GM18508 (cell line): Measurements from ENCODE around the gene SNX19.

Experiments used
- ATAC-seq: cut with Tn5 transposase; IDR thresholded peaks from one replicate; pipeline ENCODE4 v1.9.1; 2021; ENCODE audit warnings: moderate number of reproducible peaks; ENCODE audit not compliant: insufficient read depth, unreplicated experiment

The SNX19 gene

DNA sequence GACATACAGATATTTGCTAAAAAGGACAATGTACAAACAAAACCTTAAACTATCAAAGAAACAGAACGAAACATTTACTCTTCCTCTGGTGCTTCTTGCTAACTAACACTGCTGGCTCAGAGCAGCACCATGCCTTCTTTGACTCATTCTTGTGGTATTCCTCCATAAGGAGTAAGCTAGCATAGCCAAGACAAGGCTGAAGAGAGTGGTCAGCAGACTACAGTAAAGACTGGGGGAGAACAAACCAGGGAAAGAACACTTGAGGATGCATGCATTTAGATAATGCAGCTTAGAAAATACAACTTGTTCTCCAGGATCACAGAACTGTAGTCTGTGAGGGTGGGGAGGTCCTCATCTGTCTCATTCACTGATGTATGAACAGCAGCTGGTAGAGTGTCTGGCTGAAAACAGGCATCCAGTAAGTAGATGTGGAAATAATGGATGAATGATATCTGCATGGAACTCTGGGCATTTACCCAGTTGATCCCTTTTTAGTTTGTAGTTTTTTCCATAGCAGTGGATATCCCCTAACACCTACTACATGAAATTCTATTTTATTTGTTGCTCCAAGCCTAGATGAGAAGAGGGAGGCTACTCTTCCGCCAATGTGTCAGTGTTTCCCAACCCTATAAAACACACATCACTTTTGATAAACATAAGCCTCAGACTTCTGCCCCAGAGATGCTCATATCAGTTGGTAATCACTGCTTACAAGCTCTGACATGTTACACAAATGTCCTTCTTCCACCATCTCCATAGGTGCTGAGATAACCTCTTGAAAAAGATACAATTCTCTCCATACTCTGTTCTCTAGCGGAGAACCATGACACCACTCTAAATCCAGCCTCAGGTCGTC, 7.3 kb downstream of the SNX19 start:
- ATAC-seq, result no peak

DNA sequence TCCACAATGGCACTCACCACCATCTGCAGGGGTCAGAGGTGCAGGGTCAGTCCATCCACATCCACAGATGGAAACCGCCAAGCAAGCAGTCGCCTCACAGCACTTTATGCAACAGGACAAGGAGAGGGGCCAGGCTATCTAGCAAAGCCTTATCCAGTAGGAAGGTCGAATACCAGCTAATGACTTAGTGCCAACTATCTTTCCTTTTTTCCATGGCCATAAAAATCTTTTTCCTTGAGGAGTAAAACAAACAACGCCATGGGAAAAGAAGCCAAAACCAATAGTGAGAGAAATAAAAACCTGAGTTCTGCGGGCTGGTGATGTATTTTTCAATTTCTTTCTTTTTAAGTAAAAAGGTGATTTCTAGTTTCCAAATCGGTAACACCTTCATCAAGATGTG, 8.2 kb downstream of the SNX19 start:
- no peak for ATAC-seq

DNA sequence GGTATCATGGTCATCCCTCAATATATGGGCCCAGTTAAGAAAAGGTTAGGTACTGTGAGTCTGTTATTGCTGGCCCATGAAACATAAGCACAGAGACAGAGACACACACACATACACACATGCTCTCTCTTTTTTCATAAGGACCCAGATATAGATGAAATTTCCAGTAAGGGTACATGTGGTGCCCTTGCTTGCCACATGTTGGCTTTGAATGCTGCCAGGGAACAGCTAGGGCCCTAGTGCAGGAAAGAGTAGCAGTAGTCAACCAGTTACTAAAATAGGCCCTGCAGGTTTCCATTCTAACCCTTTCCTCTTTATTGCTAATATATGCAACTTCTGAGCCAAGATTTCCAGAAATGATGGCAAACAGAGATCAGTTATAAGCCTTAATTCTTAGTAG, 9.1 kb downstream of the SNX19 start:
- no peak for ATAC-seq

DNA sequence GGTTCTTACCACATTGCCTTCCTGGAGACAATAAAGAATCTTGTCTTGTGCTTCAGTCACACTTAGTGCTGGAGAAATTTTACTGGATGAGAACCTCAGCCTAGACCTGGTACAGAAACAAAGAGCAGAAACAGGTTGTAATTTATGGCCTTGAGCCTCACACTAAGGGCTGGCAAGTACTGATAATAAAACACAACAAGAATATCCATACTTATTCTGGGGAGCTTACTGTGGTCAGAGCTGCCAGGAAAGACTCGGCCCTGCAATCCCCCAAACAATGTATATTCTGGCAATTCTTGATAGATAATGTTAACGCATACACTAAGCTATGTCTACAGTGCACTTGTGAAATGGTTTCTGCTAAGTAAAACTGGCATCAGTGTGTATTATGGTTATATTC, 9.7 kb downstream of the SNX19 start:
- ATAC-seq, result no peak

DNA sequence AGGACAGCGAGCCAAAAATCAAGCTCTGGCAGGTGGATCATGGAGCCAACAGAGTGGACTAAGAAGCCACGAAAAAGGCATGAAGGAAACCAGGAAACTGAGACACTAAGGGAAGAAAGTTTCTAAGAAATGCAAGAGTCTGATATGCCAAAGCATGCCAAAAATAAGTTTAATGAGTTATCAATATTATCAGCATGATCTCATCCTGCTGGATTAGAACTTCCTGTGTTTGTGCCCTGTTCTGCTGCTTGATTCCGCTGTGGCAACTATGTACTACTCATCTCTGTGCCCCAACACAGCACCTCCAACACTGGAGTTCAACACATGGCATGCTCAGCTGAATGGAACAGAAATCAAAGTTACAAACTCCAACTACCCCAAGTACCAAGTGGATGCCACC, 10.8 kb downstream of the SNX19 start:
- ATAC-seq, result no peak

DNA sequence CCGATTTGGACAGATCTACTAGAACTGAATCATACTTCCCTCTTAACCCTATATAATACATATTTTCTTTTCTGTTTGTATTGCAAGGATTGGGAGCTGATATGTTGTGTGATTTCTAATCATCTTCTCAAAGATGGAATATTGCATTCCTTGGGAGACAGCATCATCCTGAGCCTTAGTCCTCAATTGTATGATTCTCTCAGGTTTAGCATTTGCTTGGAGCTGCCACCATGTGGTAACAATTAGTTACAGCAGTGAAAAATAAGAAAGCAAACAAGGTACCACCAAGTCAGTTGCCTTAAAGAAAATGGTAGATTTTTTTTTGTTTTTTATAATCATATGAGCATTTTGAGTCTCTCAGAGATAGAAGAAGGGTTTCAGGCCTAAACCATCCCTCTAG, 11.9 kb downstream of the SNX19 start:
- ATAC-seq, result no peak

DNA sequence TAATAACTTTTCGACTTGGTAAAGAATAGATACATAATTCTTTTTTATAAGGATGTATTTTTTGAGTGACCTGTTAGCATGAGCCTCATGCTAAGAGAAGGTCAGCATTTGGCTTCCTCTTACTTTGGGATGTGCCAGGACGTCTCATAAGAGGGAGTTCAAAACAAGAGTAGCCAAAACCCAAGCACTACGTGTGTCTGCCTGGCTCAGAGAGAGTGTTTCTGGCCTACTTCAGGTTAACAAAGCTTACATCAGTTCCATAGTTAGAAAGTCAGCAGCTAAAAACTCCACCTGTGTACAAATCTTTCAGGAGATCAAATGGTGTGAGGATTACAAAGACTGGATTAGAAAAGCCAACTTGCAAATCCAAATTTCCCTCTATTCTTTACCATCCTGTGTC, 13.9 kb downstream of the SNX19 start:
- ATAC-seq, result no peak

DNA sequence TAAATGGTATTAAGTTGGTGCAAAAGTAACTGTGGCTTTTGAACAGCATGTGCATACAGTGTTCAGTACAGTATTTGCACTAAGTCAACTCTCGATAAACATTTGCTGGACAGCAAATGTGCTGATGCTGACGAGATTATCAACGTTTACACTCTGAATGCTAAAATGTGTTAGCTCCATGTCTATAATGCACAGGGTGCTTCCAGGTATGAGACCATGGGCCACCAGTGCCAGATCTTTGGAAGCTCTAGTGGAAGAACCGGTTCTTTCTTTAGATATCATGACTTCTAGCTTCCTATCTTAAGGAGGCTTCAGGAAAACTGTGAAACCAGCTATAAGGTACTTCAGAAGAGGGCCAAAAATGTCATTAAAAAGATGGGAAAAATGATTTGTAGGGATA, 17.2 kb downstream of the SNX19 start:
- ATAC-seq, result no peak

DNA sequence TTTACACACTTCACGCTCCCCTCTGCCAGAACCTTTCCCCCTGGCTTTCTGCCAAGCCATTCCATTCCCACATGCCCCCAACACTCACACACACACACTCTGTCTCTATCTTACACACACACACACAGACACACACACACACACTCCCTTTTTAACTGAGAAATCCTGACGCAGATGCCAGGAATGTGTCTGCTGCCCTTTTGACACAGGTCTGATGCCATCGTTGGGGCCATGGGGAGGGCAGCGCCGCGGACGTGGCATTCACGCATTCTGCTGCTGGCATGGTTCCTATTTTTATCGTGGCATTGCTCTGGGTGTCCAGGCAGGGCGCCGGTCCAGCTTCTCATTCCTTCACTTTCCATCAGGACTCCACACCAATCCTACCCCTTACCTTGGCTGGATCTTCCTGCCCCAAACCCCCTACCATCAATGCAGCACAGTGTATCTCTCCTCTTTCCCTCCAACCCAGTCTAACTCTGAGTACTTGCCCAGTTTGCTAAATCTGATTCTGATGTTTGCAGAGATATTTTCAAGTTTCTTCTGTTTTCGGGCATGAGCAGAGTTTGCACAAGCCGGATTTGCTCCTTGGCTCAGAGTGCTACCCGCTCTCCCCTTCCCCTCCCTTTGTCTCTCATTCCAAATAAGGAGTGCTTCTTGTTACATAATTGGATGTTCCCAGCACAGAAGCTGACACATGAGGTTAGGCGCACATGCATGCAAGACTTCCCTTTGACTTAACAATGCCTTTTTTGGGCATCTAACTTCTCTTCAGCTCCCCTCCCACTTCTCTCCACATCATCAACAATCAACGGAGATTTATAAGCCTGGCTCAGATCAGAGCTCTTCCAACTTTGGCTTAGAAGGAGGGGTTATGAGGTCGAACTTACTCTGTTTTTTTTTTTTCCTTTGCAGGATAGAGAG, 18.8 kb downstream of the SNX19 start:
- ATAC-seq, result no peak

DNA sequence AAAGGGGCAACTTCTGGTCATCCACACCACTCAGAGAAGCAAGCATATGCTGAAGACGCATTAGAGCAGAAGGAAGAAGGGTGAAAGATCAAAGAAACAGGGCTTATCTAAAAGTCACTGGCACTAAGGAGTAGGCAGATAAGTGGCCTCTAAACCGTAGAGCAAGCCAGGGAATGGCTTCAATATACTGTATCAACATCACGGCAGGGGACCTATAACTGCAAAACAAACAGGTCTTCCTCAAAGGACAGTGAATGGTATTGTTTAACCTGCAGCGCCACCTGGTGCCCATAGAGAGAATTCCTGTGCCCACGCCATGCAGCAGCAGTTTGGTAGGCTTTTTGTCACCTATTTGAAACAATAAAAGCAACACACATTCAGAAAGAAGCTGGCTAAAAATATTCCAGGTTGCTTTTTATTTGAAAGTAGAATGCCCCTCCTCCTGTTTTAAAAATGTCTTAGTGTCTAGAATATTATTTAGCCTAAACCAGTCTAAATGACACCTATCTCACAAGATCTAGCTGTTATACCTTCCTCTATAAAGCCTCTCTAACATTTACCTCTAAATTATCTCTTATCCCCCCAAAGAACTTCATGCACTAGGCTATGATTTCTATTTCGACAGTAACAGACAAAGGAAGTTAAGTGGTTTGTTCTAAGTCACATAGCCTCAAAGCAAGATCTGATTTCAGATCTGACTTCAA, 21.8 kb downstream of the SNX19 start:
- ATAC-seq, result peak; percentile 91

DNA sequence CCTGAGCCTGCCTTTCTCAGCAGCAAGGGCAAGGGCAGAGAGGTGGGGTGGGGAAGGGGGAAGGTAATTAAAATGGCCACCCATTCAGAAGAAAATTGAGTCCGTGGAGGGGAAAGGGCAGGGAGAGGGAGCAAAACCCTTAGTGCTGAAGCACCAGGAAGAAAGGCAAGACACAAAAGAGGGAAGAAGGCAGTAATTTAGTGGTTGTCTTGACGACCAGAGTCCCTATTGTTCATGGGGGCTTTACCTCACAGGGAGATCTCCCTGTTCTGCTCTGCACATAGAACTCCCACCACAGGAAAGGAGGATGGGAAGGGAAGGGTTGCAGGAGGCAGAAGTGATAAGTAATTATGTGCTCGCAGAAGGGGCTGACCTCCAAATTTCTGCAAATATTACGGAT, 23.4 kb downstream of the SNX19 start:
- ATAC-seq, result no peak

DNA sequence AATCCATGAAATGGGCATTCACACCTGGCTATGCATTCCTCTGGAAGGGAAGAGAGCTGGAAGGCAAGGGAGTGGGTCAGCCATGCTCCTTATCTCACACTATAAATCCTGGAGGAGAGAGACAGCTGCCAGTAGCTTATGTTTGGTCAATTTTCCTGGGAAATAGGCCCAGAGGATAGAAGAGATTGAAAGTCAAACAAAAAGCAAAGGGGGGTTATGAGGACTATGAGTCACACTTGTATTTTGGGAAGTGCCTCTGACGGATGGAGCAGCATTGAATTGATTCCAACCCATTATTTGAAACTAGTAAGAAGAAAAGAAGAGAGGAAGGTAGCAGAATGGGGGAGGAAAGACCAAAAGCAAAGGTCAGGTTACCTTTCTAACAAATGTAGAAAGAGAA, 25.0 kb downstream of the SNX19 start:
- ATAC-seq, result no peak

DNA sequence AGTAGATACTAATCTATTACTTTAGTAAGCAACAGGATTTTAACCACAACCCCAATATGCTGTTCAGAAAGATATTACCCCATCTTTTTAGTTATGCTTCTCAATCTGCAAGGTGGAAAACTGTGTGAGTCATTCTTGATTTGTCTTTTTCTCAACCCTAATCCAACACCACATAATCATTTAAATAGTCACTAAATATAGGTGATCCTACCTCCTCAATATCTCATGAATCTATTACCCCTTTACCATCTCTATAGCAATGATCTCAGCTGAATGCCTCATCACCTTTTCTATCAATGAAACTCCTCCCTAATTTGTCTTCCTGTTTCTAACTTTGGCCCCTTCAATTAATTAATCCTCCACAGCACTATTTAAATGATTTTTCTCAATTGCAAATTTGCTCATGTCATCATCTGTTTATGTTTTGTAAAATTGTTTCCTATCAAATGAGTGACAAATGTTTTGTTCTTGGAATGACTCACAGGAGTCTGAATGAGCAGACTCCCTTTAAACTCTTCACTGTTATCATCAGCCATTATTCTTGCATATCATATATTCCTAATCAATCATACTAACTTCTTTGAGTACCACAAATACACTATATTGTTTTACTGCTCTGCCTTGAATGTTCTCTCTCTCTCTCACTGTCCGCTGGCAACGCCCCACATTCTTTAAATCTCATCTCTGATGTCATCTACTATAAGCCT, 26.1 kb downstream of the SNX19 start:
- ATAC-seq, result no peak

DNA sequence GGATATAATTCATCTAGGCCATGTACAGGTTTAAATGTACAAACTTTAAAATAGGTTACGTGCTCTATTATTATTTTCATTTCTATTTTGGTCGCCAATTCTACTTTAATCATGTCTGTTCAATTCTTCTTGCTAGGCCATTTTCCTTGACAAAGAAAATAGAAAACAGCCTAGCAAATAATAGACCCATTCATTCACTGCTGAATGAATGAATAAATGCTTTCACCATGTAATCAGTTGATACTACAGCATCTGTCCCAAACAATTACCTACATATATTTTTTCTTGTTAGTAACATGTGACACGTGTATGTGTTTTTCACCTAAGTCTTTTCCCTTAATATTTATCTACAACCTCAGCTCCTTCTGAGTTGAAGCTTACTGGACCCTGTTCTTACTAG, 27.5 kb downstream of the SNX19 start:
- no peak for ATAC-seq

DNA sequence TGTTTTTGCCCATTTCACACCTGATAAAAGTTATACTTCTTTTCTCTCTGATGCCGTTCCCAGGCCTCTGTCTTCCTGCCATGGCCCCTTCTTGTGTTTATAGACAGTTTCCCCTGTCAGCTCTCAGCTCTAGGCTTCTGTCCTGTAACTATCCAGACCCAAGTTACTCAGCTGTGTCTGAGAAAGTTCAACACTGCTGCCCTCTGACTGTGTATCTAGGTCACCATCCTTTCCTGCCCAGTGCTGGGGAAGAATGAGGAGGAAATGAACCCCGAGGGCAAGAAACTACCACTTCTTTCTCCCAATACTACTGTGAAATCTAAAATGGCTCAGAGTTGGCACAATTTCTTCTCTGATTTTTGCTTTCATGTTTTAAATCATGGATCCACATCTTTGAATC, 29.6 kb downstream of the SNX19 start:
- ATAC-seq, result no peak

DNA sequence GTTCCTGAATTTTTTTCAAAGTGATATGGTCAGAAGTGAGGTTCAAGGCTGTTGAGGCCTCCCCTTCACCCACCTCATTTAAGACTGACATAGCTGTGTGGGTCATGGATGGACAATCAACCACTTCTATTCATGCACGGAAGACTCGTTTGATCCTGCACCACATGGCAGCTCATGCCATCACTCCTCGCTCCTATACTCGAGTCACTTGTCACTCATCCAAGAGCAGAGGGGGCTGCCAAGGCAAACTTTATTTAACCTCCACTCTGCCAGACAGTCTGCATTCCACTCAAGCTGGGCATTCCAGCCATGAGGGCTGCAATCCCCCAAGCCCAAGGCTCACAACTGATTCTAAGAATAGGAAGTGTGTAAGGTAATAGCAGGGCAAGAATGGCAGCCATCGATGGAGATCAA, 34.1 kb downstream of the SNX19 start:
- no peak for ATAC-seq

DNA sequence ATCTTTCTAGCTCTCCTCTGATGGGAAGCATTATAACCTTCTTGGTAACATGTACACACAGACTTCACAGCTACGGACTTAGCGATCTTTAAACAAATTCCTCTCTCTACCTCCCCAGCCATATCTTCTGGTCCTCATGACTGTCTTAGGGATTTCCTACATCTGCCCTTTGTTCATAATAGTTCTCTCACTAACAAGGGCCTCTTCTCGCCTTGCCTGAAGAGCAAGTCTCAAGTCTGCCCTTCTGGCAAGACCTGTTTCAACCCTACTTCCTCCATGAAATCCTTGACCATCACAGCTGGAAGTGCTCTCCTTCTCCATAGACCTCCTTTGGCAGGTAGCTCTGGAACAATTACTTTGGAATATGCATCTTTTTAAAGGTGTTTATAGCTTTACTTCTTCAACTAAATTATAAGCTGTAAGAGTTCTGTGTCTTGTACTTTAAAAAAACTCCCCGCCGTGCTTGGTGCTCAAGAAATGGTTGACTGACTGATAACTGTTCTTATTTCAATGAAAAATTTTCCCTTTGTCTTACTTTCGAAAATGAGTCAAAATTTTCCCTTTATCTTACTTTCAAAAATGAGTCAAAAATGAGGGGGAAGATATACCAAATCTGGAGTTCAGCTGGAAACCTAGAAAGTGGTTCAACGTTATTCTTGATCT, 34.7 kb downstream of the SNX19 start:
- no peak for ATAC-seq

DNA sequence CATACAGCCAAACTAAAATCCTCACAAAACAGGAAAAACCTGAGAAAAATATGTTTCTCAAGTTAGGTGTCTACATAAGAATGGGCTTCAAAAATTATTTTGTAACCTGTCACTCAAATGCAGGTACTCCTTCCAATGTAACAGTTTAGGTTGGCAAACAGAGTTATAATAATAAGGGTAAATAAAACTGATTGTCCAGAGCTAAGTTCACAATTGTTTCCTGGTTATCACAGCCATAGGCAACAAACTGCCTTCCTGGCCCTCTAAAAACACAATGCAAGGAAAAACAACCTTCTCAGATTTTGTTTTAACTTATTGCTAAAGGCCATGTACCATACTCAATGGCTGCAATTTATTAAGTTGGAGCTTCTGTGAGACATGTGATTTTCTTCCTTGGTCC, 36.4 kb downstream of the SNX19 start:
- no peak for ATAC-seq

DNA sequence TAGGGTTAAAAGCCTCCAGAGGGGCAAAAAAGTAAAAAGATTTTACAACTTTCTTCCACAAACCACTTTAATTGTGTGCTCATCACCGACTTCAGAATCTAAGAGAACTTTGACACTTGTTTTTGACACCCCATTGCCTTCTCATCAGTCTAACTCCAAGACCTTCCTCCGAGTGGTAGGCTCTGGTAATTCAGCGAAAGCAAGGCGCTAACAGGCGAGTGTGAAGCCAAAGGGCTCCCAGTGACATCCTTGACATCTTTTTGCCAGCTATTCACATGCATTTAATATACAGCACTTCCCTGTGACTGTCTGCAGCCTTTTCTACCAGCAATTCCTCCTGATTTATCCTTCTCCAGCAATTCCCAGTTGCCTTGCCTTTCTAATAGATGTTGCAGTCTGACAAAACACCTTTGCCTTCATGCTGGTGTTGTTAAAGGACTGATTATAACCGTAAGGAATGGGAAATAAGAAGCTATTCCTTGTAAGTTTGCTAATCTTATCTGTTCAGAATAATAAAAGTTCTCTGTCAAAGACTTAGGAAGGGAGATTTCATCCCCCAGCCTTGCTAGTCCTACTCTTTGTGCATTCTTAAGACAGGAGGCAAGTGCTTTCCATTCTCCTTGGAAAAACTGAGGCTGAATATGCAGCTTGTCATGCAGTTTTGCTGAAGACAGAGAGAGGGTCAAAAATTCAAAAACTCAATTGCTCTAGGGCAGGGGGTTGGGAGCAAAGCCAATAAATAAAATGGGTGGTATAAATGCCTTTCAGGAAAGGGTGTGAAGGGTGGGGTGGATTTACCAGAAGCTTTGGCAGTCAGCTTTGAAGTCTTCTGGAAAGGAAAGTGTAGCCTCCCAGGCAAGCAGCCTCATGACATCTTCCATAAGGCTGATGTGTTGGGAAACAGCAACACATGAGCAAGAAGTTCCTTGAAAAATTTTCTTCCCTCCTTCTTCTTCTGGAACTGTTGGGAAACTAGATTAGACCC, 39.1 kb downstream of the SNX19 start:
- ATAC-seq, result no peak
